Colonic mucosa (tissue), 4 donors: ENCODE measurements around the gene CAMTA1. TPM values are rescaled to one million over a fixed set of nuclear protein-coding genes. Genes with fewer than 3 reads are reported as not detected.

Experiments
- DNase-seq: peaks from one replicate; pipeline ENCODE4 v3.0.0-alpha.2; 2020
- H3K27ac ChIP-seq: fragments of 200-600 bp; one replicate; pipeline ENCODE4 v1.8.0; 2021
- H3K27me3 ChIP-seq: fragments of 200-600 bp; one replicate; pipeline ENCODE4 v1.8.0; 2021
- H3K36me3 ChIP-seq: fragments of 200-600 bp; one replicate; pipeline ENCODE4 v1.8.0; 2021
- H3K4me1 ChIP-seq: fragments of 200-600 bp; one replicate; pipeline ENCODE4 v1.8.0; 2021; ENCODE audit warnings: mild to moderate bottlenecking
- H3K4me3 ChIP-seq: fragments of 200-600 bp; one replicate; pipeline ENCODE4 v1.8.0; 2021
- H3K9ac ChIP-seq, 2 donors: one replicate each; pipeline ENCODE4 v1.7.0; 2013; ENCODE audit warnings: control low read depth in 2 of 2, low read depth in 2 of 2, low read length in 2 of 2
- H3K9me3 ChIP-seq: fragments of 200-600 bp; one replicate; pipeline ENCODE4 v1.8.0; 2021
- intact Hi-C: fragments of 100-400 bp; cut with DNase I; formaldehyde crosslinking; loops from one replicate; pipeline ENCODE4 v1.14.1; 2022
- total RNA-seq, 2 donors: library from RNA; stranded (reverse); fragmentation: NEBNext Ultra II Directional in 1 of 2; extraction: Animal tissue kit (Norgen Biotek cat#: 25700) in 1 of 2; gene quantifications; one replicate each; pipeline ENCODE4 v1.2.1, GENCODE V29; 2021
- TF ChIP-seq, protein P1 (sequence below): fragments of 200-600 bp; IDR thresholded peaks from one replicate; pipeline ENCODE4 v1.8.0; 2022; ENCODE audit warnings: antibody characterized with exemption, mild to moderate bottlenecking
- donor health status: healthy.
- donor health status: DM: no; HTN: no; CAD: no.
- donor health status: DM: no; HTN: no; CAD: no.

The CAMTA1 gene
- total RNA-seq, 2 donors from 2014 or later: 76.8 to 92.8 TPM

DNA sequence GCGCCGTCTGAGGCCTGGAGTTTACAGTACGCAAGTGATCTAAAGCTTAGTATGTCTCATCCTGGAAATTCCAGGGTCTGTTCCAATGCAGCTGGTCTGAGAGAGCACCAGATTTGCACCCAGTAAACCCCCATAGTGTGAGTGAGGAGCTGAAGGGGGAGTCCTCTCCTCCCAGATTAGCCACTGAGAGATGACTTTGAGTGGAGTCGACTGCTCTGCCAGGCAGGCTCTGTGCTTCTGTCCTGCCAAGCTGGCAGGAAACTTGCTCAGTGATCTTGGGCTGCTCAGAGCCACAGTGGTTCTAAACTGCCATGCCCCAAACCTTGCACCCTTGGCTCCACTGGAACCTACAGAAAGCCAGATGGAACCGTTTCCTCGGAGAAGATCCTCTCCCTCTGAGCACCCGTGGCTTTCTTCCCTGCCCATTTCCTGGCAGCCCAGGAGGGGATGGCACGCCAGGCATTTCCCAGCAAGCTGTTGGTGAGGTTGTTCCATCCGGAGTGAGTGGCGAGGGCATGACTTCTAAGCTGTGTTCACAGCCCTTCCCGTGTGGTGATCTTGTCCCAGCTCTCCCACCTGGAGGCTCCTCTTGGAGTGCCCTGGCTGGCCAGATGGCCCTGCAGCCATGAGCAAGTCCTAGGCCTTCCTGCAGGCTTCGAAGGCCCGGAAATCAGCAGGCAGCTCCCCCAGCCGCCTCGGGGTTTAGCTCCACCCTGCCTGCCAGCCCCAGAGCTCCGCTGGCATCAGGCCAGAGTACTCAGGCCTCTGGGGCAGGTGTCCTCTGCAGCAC is 859.9 kb downstream of the CAMTA1 start:
- Histone ChIP-seq H3K27ac (no peak overlapping the region), H3K27me3 (no peaks in the 10 kb centered on the region), H3K9me3 (no peaks in the 10 kb centered on the region), H3K4me3 (no peak overlapping the region), H3K4me1 (peaks cover 2% of the 10 kb centered on the region), H3K36me3 (no peaks in the 10 kb centered on the region), H3K9ac (peak overlapping the region in 1 of 2 donors; percentile 30)
- DNase-seq: peak; percentile 50
- intact Hi-C loops: loop anchor here (5.0 kb wide), 3 partner anchors 193 to 603 kb away; no protein-coding TSS in a partner anchor
- TF ChIP-seq, protein P1, sequence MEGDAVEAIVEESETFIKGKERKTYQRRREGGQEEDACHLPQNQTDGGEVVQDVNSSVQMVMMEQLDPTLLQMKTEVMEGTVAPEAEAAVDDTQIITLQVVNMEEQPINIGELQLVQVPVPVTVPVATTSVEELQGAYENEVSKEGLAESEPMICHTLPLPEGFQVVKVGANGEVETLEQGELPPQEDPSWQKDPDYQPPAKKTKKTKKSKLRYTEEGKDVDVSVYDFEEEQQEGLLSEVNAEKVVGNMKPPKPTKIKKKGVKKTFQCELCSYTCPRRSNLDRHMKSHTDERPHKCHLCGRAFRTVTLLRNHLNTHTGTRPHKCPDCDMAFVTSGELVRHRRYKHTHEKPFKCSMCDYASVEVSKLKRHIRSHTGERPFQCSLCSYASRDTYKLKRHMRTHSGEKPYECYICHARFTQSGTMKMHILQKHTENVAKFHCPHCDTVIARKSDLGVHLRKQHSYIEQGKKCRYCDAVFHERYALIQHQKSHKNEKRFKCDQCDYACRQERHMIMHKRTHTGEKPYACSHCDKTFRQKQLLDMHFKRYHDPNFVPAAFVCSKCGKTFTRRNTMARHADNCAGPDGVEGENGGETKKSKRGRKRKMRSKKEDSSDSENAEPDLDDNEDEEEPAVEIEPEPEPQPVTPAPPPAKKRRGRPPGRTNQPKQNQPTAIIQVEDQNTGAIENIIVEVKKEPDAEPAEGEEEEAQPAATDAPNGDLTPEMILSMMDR: no peak

DNA sequence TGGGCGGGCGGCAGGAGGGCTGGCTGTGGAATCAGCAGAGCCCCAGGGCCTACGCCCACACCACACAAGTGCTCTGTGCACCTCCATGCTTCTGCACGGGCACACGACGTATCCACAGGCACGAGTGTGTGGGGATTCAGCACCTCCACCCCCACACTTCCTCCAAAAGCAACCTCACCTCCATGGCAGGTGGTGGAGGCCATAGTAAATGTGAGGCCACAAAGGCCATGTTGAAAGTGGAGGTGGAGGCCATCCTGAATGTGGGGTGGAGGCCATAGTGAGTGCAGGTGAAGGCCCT is 860.4 kb downstream of the CAMTA1 start:
- H3K27ac ChIP-seq: no peak overlapping the region
- no peaks in the 10 kb centered on the region for H3K36me3 ChIP-seq
- no peaks in the 10 kb centered on the region for H3K9me3 ChIP-seq
- H3K4me1 ChIP-seq: peaks cover 2% of the 10 kb centered on the region
- no peak overlapping the region for H3K4me3 ChIP-seq
- no peaks in the 10 kb centered on the region for H3K27me3 ChIP-seq
- TF ChIP-seq, protein P1: no peak
- intact Hi-C loops: loop anchor here (5.0 kb wide), 3 partner anchors 193 to 603 kb away; no protein-coding TSS in a partner anchor
- peak overlapping the region in 1 of 2 donors; percentile 30 for H3K9ac ChIP-seq
- no peak for DNase-seq

DNA sequence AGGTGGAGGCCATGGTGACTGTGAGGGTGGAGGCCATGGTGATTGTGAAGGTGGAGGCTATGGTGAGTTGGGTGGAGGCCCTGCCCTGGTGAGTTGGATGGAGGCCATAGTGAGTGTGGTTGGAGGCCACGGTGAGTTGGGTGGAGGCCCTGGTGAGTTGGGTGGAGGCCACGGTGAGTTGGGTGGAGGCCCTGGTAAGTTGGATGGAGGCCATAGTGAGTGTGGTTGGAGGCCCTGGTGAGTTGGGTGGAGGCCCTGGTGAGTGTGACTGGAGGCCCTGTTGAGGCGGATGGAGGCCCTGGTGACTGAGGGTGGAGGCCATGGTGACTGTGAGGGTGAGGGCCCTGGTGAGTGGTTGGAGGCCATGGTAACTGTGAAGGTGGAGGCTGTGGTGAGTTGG is 860.9 kb downstream of the CAMTA1 start:
- Histone ChIP-seq H3K4me3 (no peak overlapping the region), H3K9ac (no peak overlapping the region), H3K27ac (no peak overlapping the region), H3K27me3 (no peaks in the 10 kb centered on the region), H3K4me1 (peaks cover 2% of the 10 kb centered on the region), H3K9me3 (no peaks in the 10 kb centered on the region), H3K36me3 (no peaks in the 10 kb centered on the region)
- TF ChIP-seq, protein P1: no peak
- intact Hi-C loops: loop anchor here (5.0 kb wide), 3 partner anchors 194 to 604 kb away; no protein-coding TSS in a partner anchor
- DNase-seq: no peak

DNA sequence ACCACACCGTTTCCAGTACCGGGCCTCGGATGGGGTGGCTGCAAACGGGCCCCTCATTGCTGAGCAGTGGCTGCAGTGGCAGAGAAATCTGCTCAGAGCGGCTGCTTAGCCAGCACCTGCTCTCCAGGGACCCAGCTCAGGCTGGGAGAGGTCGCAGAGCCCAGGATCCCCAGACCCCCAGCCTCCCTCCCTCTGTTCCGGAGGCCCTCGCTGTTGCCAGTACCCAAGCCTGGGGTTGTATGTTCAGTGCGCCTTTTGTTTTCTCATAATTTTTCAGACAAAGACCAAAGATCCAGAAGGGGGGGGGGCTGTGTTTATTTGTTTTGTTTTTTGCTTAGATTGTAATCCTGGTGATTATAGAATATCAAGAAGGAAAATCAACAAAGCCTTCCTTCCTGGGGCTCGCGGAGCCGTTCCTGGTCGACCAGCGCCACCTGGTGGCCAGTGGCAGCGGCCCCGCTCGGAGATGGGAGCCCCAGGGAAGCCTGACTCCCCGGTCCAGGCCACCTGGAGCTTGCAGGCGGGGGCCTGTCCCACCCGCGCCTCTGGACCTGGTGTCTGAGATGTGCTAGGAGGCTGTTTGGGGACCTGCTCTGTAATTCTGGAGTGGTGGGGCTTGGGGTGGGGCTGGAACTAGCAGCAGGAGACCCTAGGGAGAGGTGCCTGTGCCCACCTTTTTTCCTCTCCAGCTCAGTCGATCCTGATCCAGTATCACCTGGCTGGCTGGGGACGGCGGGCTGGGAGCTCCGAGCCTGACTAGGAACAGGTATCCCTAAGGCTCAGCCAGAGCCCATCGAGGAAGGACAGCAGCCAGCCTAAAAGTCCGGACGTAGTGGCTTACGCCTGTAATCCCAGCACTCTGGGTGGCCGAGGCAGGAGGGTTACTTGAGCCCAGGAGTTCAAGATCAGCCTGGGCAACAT is 862.0 kb downstream of the CAMTA1 start:
- Histone ChIP-seq H3K4me1 (peaks cover 2% of the 10 kb centered on the region), H3K36me3 (no peaks in the 10 kb centered on the region), H3K27ac (no peak overlapping the region), H3K9me3 (no peaks in the 10 kb centered on the region), H3K4me3 (no peak overlapping the region), H3K9ac (no peak overlapping the region), H3K27me3 (no peaks in the 10 kb centered on the region)
- TF ChIP-seq, protein P1: peak; percentile 89
- peak; percentile 71 for DNase-seq
- intact Hi-C loops: loop anchor here (5.0 kb wide), 3 partner anchors 195 to 605 kb away; no protein-coding TSS in a partner anchor

DNA sequence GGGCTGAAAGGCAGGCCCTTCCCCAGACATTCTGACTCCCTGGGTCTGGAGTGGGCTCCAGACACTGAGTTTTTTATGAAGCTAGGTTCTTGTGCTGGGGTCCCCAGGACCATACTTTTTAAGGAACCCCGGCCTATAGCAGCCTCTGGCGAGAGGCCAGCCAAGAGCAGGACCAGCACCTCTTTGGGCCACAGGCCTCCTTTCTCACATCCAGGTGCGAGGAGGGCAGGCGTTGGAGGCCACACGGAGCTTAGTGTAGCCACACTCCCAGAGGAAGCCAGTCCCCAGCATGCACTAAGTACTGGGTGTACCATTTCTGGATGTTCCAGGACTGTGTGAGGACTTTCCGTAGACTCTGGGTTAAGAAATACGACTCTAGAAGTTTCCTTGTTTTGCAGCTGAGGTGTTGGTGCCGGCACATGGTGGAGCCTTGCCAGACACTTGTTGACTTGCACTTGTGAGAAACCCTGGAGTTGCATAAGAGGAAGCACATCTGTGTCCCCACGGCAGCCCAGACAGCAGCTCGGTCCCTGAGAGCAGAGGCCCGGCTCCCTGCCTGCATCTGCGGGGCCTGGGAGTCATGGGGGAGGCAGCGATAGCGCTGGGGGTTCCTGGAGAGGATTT is 863.6 kb downstream of the CAMTA1 start:
- Histone ChIP-seq H3K9me3 (no peaks in the 10 kb centered on the region), H3K9ac (no peak overlapping the region), H3K4me3 (no peak overlapping the region), H3K4me1 (peaks cover 2% of the 10 kb centered on the region), H3K36me3 (no peaks in the 10 kb centered on the region), H3K27me3 (no peaks in the 10 kb centered on the region), H3K27ac (no peak overlapping the region)
- intact Hi-C loops: loop anchor here (5.0 kb wide), 3 partner anchors 197 to 607 kb away; no protein-coding TSS in a partner anchor
- DNase-seq: no peak
- TF ChIP-seq, protein P1: no peak
